GM13976 (cell line): ENCODE measurements around the gene PKD1L1.

ENCODE experiments used
- DNase-seq: peaks from one replicate; pipeline ENCODE4 v3.0.0; 2012; ENCODE audit warnings: low spot score
- in situ Hi-C: fragments of 300-500 bp; cut with MboI; formaldehyde crosslinking; loops from one replicate; pipeline ENCODE4 v1.12.0; 2022; ENCODE audit warnings: low sequenced_read_pairs, mixed read lengths, inconsistent platforms; ENCODE audit not compliant: unreplicated experiment
- TF ChIP-seq, protein P1 (sequence below): IDR thresholded peaks from 2 replicates; pipeline ENCODE4 v1.5.1; 2012; ENCODE audit warnings: borderline replicate concordance, mild to moderate bottlenecking; ENCODE audit not compliant: insufficient read depth; ENCODE audit errors: extremely low read depth, missing control alignments, control extremely low read depth

Gene PKD1L1

GRCh38 chr7:47785923-47786556, 162.2 kb downstream of the PKD1L1 start:
- in situ Hi-C loops, result no loop called here
- DNase-seq, result no peak
- TF ChIP-seq, protein P1, sequence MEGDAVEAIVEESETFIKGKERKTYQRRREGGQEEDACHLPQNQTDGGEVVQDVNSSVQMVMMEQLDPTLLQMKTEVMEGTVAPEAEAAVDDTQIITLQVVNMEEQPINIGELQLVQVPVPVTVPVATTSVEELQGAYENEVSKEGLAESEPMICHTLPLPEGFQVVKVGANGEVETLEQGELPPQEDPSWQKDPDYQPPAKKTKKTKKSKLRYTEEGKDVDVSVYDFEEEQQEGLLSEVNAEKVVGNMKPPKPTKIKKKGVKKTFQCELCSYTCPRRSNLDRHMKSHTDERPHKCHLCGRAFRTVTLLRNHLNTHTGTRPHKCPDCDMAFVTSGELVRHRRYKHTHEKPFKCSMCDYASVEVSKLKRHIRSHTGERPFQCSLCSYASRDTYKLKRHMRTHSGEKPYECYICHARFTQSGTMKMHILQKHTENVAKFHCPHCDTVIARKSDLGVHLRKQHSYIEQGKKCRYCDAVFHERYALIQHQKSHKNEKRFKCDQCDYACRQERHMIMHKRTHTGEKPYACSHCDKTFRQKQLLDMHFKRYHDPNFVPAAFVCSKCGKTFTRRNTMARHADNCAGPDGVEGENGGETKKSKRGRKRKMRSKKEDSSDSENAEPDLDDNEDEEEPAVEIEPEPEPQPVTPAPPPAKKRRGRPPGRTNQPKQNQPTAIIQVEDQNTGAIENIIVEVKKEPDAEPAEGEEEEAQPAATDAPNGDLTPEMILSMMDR, result no peak

DNA sequence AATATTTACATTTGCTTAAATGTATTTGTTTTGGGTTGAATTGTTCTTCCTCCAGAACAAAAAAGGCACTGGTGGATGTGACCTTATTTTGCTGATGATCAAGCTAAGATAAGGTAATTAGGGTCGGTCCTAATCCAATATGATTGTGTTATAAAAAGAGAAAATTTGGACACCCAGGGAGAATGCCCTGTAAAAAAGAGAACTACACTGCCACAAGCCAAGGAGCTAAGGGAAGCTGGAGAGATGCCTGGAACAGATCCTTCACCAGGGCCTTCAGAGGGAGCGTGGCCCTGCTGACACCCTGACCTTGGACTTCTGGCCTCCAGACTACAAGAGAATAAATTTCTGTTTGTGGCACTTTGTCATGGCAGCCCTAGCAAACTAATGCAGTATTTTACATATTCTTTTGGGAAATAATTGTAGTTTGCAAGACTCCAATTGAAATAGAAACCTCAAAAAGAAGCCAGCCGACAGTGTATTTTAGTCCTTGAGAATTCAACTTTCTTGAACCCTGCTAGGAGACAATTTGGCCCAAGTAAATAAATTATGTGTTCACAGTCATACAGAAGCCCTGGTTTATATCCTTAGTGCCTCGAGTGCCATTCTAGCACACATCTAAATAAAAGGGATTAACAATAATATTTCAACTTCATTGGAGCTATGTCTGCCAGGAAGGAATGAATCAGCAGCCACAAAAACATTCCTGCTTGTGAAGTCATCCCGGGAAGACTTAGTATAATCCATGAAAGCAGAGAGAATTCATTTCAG, 164.6 kb downstream of the PKD1L1 start:
- no peak for DNase-seq
- TF ChIP-seq, protein P1, result no peak
- in situ Hi-C loops, result no loop called here

DNA sequence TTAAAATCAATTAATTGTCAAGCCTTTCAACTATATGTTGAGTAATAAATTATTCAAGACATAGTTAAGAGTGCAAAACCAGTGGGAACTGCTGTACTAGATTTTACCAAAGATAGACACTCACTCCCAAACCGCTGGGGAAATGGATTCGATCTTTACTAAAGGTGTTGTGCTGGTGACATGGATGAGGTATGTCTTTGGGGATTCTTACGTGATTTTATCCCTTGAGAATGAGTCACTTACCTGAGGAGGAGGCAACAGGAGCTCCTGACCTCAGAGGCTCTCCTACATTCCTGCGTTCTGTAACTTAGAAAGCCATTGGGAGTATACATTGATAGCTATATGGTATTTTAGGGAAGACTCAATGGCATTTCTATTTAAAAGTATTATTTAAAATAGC, 165.5 kb downstream of the PKD1L1 start:
- no peak for DNase-seq
- TF ChIP-seq, protein P1, result no peak
- in situ Hi-C loops, result no loop called here

GRCh38 chr7:47782022-47782421, 166.2 kb downstream of the PKD1L1 start:
- no peak for DNase-seq
- in situ Hi-C loops, result no loop called here
- TF ChIP-seq, protein P1, result no peak

DNA sequence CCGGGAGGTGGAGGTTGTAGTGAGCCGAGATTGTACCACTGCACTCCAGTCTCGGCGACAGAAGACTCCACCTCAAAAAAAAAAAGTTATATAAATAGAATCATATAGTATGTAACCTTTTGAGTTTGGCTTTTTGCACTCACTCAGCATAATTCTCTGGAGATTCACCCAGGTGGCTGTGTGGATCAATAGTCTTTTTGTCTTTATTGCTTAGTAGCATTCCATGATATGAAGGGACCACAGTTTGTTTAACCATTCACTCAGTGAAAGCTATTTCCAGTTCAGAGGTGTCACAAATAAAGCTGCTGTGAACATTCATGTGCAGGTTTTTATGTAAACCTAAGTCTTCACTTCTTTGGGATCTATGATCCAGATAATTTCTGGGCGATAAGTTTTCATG, 167.7 kb downstream of the PKD1L1 start:
- in situ Hi-C loops, result no loop called here
- no peak for DNase-seq
- TF ChIP-seq, protein P1, result no peak

GRCh38 chr7:47779341-47779771, 168.9 kb downstream of the PKD1L1 start:
- DNase-seq, result no peak
- TF ChIP-seq, protein P1, result no peak
- in situ Hi-C loops, result no loop called here
